ENCODE measurements around the gene USP10.

The USP10 gene

GRCh38 chr16:84754353-84754856 lies 54.6 kb downstream of the USP10 start:
- DNase-seq = peak; percentile 92

- DNase-seq = no peak
Measured at GRCh38 chr16:84754956-84755672, 55.3 kb downstream of the USP10 start.

GRCh38 chr16:84756830-84757229 lies 57.0 kb downstream of the USP10 start:
- no peak for DNase-seq

GRCh38 chr16:84758627-84759026 lies 58.8 kb downstream of the USP10 start:
- DNase-seq = no peak

GRCh38 chr16:84759061-84759460 lies 59.3 kb downstream of the USP10 start:
- peak; percentile 84 for DNase-seq

GRCh38 chr16:84759906-84760305 lies 60.1 kb downstream of the USP10 start:
- no peak for DNase-seq

GRCh38 chr16:84761448-84762368 lies 61.9 kb downstream of the USP10 start:
- no peak for DNase-seq

GRCh38 chr16:84763164-84763563 lies 63.4 kb downstream of the USP10 start:
- no peak for DNase-seq

GRCh38 chr16:84763629-84764028 lies 63.8 kb downstream of the USP10 start:
- DNase-seq = no peak

- DNase-seq = no peak
Measured at GRCh38 chr16:84764970-84765369, 65.2 kb downstream of the USP10 start.

GRCh38 chr16:84765616-84766580 lies 66.1 kb downstream of the USP10 start:
- DNase-seq = peak; percentile 28

GRCh38 chr16:84766978-84767773 lies 67.4 kb downstream of the USP10 start:
- DNase-seq = no peak

- DNase-seq = peak; percentile 31
Measured at GRCh38 chr16:84768061-84768807, 68.4 kb downstream of the USP10 start.

GRCh38 chr16:84768808-84769197 lies 69.0 kb downstream of the USP10 start:
- DNase-seq = no peak

GRCh38 chr16:84769416-84769815 lies 69.6 kb downstream of the USP10 start:
- no peak for DNase-seq

- no peak for DNase-seq
Measured at GRCh38 chr16:84773312-84773711, 73.5 kb downstream of the USP10 start.

- DNase-seq = no peak
Measured at GRCh38 chr16:84774810-84775209, 75.0 kb downstream of the USP10 start.

- DNase-seq = no peak
Measured at GRCh38 chr16:84775262-84775810, 75.5 kb downstream of the USP10 start.

GRCh38 chr16:84777435-84777834 lies 77.6 kb downstream of the USP10 start:
- DNase-seq = no peak

GRCh38 chr16:84778720-84779119 lies 78.9 kb downstream of the USP10 start:
- DNase-seq = no peak

GRCh38 chr16:84780063-84780462 lies 80.3 kb downstream of the USP10 start:
- DNase-seq = no peak

All from CD4-positive, alpha-beta T cell treated with Interleukin-17A for 1 hour (primary cell).